Fibroblast of mammary gland (primary cell): ENCODE measurements around the gene AGBL4.
A peak's percentile ranks its signal among the peaks of the same experiment; 100 is the strongest.

Source experiments
- DNase-seq: peaks from one replicate; pipeline ENCODE4 v3.0.0-alpha.2; 2010; ENCODE audit warnings: low read depth
- H3K4me3 ChIP-seq: 2 replicates; pipeline ENCODE4 v1.5.1; 2011; ENCODE audit warnings: low read depth, mild to moderate bottlenecking, low read length, moderate library complexity; ENCODE audit not compliant: control insufficient read depth
- TF ChIP-seq, protein P1 (sequence below): conservative IDR thresholded peaks from 2 replicates; pipeline ENCODE4 v1.5.1; 2011; ENCODE audit warnings: low read depth, low read length, inconsistent platforms; ENCODE audit not compliant: control insufficient read depth, insufficient read depth

The AGBL4 gene

DNA sequence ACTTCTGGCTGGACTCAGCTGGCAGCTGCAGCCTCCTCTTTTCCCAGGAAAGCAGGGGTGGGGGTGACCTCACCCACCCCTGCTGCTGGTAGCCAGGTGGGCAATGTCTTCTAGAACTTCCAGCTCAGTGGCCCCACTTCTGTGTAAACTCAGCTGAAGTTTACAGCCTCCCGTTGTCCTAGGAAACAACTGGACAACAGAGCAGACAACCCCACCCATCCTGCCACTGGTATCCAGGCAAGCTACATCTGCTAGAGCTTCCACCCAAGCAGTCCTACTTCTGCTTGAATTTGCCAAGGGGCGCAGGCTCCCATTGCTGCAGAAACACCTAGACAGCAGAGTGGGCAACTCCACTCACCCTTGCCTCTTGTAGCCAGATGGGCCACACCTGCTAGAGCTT, 937.4 kb downstream of the AGBL4 start:
- DNase-seq: no peak
- no peak overlapping the region for H3K4me3 ChIP-seq
- TF ChIP-seq, protein P1, sequence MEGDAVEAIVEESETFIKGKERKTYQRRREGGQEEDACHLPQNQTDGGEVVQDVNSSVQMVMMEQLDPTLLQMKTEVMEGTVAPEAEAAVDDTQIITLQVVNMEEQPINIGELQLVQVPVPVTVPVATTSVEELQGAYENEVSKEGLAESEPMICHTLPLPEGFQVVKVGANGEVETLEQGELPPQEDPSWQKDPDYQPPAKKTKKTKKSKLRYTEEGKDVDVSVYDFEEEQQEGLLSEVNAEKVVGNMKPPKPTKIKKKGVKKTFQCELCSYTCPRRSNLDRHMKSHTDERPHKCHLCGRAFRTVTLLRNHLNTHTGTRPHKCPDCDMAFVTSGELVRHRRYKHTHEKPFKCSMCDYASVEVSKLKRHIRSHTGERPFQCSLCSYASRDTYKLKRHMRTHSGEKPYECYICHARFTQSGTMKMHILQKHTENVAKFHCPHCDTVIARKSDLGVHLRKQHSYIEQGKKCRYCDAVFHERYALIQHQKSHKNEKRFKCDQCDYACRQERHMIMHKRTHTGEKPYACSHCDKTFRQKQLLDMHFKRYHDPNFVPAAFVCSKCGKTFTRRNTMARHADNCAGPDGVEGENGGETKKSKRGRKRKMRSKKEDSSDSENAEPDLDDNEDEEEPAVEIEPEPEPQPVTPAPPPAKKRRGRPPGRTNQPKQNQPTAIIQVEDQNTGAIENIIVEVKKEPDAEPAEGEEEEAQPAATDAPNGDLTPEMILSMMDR: no peak

DNA sequence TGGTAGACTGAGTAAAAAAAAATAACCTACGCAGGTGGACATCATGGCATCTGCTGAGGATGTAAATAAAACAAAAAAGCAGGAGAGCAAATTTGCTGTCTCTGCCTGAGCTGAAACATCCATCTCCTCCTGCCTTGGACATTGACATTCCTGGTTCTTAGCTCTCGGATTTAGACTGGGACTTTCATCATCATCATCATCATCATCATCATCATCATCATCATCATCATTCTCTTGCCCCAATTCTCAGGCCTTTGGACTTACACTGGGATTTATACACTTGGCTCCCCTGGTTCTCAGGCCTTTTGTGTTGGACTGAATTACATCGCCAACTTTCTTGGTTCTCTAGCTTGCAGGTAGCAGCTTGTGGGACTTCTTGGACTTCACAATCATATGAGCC, 938.7 kb downstream of the AGBL4 start:
- no peak for DNase-seq
- H3K4me3 ChIP-seq: no peak overlapping the region
- TF ChIP-seq, protein P1: no peak

DNA sequence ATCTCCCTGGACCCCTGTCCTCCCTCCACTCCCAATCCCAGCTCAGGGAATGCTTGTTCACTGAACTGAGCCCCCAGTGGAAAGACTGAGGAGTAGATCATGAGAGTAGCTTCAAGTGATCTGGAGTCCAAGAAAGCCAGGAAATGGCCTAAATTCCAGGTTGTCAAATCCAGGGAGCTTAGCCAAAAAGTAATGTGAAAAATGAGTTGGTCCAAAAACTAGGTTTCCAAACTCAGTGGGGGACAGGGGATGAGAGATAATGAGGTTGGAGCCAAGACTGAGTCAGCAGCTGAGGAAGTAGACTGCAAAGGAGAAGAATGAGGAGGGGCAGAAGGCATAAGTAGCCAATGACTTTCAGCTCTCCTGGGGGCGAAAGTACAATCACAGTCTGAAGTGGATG, 963.0 kb downstream of the AGBL4 start:
- peak; percentile 67 for DNase-seq
- H3K4me3 ChIP-seq: no peak overlapping the region
- TF ChIP-seq, protein P1: no peak

DNA sequence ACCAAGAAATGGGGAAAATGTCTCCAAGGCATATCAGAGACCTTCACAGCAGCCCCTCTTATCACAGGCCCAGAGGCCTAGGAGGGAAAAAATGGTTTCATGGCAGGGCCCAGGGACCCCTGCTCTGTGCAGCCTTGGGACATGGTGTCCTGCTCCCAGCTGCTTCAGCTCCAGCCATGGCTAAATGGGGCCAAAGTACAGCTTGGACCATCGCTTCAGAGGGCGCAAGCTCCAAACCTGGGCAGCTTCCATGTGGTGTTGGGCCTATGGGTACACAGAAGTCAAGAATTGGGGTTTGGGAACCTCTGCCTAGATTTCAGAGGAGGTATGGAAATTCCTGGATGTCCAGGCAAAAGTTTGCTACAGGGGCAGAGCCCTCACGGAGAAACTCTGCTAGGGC, 964.7 kb downstream of the AGBL4 start:
- no peak for DNase-seq
- TF ChIP-seq, protein P1: no peak
- H3K4me3 ChIP-seq: no peak overlapping the region

DNA sequence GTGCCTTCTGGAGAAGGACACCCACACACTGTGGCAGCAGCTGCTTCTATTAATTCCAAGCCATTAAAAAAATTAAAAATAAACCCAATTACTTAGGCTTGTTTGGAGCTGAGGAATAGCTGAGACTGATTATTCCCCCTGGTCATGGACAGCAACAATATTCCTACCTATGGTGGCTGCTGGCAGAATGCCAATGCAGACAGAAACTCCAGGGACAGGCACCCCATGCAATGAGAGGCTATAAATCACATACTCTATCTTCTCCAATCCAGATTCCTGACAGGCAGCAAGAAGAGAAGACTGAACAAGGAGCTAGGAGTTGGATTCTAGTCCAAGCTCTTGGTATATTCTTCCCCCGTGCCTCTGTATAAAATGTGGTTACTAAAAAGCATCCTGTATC, 971.7 kb downstream of the AGBL4 start:
- TF ChIP-seq, protein P1: no peak
- no peak overlapping the region for H3K4me3 ChIP-seq
- DNase-seq: no peak

DNA sequence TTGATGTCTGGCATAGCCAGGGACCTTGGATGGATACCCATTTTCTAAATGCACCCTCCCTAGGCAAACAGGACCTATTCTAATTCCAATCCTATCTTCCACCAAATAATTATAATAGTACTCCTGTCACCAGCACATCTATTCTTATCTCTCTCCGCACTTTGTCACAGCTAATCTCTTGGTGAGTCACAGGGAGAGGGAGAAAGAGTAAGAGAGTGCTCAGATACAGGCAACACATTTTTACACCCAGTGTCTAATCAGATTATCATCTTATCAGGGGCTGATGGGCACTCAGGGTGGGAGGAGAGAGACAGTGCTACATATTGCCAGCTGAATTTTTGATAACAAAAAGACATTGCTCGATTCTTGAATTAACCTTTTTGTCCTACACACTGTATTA, 972.1 kb downstream of the AGBL4 start:
- H3K4me3 ChIP-seq: no peak overlapping the region
- no peak for DNase-seq
- TF ChIP-seq, protein P1: no peak

DNA sequence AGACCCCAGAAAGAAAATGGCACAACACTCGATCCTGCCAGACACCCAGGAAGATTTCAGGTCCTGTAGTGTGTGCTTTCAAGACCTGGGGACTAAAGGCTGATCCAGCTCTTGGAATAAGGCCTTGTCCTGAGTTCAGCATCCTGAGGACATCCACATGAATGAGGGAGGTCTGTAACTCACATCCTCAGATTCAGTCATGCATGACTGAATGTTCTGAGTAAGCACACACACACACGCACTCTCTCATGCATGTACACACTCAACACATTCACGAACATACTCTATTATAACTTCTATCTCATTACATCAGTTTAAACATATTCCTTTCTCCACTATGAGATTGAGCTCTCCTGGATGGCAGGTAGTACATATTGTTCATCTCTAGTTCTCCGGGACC, 973.7 kb downstream of the AGBL4 start:
- TF ChIP-seq, protein P1: no peak
- no peak for DNase-seq
- H3K4me3 ChIP-seq: no peak overlapping the region
